HG03135 (cell line): ENCODE results near the gene GRM7.

Experiments used
- ATAC-seq: cut with Tn5 transposase; IDR thresholded peaks from one replicate; pipeline ENCODE4 v1.9.1; 2021; ENCODE audit warnings: mild to moderate bottlenecking, moderate library complexity; ENCODE audit not compliant: unreplicated experiment

Gene GRM7

GRCh38 chr3:7461202-7461825, 600.4 kb downstream of the GRM7 start:
- ATAC-seq, result peak; percentile 94

DNA sequence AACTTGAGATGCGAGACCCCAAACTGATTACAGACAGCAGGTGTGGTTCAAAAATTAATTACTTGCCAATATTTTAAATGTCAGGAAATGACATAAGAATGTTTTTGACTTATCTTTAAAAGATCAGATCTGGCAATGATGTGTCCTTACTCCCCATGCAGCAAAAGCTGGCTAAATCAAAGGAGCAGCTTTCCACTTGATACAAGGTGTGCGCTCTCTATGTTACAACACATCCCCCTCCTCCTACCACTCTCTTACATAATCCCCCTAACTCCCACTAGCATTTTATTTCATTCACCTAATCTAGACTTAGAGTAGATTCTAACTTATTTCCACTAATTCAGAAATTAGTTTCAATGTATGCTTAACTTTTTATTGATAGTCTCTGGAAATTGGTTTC, 609.0 kb downstream of the GRM7 start:
- no peak for ATAC-seq

DNA sequence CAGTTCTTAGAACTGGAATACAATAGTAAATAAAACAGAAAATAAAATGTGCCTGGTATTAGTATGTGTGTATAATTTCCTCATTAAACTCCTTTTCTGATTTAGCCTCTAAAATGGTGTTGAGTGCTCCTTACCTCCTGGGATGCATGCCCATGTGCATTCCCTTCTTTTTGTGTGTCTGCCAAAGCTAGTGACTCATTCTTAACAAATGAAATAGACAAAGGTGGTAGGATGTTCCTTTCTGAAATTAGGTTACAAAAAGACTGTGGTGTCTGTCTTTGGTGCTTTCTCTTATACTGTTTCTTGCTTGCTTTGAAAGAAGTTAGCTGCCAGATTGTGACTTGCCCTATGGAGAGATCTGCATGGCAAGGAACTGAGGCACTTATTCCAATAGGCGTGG, 623.7 kb downstream of the GRM7 start:
- no peak for ATAC-seq

- no peak for ATAC-seq
Observed at GRCh38 chr3:7487763-7488162, 626.8 kb downstream of the GRM7 start.

DNA sequence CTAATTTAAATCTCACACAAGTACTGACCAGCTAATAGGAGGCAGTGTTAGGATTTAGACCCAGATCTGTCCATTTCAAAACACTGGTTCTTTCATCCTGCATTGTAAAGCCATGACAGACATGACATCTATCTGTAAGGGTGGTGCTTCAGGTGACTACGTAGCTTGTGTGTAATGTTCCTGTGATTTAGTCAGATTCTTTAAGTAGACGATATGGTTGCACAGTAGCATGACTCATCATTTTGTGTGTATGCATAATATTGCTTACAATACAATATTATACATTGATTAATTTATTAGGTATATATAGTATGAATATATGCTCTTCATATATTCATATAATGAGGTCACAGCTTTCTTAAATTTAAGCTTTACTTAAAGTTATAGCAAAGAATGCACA, 628.5 kb downstream of the GRM7 start:
- no peak for ATAC-seq

DNA sequence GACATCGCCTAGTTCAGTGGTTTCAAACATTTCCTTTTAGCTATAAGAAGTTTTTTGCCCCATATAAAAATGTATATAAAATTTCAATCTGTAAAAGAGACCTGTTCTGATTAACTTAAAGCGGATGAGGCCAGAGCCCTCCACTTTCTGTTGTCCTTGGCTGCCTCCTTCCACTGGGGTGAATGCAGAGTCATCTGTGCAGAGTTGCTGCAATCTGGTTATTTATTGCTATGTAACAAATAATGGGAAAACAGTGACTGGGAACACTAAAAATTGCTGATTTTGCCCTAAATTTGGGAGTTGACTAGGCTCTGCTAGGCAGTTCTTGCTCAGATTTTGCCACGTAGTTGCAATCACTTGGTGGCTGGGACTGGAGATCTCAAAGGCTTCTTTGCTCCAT, 637.8 kb downstream of the GRM7 start:
- ATAC-seq, result no peak

DNA sequence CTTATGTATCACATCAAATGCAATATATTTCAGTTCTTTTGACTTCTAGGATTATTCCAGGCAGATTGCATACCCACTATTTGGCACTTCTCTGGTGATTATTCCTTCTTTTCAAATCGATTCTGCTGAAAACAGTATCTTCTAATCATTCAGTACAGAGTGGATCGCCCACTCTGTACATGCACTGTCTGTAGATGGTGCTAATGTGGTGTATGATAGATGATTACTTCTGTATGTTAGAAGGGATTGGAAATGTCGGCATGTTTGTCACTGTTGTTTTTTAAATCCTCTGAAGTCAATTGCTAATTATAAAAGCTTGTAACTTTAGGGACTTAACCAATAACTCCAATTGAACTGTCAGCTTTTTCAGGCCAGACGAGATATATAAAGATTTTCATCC, 642.5 kb downstream of the GRM7 start:
- no peak for ATAC-seq

DNA sequence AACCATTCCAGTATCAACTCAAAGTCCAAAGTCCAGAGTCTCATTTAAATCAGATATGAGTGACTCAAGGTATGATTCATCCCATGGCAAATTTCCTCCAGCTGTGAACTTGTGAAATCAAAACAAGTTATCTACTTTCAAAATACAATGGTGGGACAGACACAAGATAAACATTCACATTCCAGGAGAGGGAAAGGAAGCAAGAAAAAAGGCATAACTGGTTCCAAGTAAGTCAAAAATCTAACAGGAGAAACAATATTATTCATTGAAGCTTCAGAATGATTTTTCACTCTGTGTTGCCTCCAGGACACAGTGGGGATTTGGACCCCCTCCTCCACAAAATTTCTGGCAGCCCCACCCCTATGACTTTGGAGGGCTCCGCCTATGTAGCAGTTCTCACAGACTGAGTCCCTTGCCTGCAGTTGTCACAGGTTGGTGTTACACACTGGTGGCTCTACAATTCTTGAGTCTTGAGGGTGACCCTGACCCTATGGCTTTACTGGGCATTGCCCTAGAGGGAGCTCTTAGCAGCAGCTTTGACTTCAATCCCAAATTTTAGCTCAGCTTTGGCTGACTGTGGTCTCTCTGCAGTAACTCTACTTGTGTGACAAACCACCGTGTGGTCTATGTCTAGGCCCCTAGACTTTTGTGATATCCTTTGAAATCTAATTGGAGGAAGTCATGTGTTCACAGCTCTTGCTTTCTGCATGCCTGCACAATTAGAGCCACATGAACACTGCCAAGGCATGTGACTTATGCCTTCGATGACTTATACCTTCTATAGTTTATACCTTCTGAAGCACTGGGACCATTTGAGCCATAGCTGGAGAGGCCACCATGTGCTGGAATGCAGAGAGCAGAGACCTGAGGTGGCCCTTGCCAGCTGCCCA, 644.2 kb downstream of the GRM7 start:
- no peak for ATAC-seq

DNA sequence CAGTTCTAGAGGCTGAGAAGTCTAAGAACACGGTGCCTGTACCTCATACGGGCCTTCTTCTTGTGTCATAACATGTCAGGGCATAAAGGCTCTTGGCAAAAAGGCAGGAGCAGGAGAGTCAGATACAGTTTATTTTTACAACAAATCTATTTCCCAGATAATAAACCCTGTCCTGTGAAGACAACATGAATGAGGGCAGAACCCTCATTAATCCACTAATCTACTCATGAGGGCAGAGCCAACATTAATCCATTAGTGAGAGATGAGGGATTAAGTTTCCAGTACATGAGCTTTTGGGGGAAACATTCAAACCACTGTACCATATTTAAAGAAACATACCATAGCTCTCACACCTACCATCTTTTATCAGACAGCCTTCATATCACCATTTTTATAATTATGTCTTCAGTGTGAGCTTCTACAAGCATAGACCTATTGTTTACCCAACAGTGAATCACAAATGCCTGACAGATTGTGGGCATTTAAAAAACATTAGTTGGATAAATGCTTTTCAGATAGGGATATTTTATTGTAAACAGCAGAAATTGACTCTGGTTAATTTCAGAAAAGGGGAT, 645.8 kb downstream of the GRM7 start:
- no peak for ATAC-seq

DNA sequence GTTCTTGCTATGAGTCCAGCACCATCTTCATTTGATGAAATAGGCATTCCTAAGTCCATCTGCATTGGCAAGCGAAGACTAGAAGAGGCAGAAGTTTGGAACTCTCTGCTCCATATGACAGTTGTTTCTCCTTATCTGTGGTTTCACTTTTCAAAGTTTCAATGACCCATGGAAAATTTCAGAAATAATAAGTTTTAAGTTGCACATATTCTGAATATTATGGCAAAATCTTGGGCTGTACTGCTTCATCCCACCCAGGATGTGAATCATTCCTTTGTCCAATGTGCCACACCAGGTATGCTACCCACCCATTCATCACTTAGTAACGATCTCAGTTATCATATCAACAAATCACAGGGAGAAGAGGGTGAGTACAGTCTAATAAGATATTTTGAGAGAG, 647.9 kb downstream of the GRM7 start:
- no peak for ATAC-seq

GRCh38 chr3:7512048-7512447, 651.1 kb downstream of the GRM7 start:
- no peak for ATAC-seq

GRCh38 chr3:7518026-7518425, 657.1 kb downstream of the GRM7 start:
- no peak for ATAC-seq

DNA sequence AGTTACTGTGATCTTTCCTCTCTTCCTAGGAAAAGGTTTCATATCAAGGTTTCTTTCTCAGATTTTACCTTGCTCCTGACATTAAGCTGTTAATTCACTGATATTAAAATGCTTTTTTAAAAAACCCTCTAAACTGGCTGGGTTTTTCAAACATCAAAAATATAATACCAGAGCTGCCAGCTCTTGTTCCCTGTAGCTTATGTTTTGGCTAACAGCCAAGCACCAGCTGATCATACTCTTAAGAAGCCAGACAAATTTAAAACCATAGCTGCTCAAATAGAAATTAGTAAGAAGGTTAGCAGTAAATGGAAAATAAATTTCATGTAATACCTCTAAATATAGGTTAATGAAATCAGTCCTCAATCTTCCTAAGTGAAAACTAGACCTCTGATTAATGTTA, 657.5 kb downstream of the GRM7 start:
- no peak for ATAC-seq

DNA sequence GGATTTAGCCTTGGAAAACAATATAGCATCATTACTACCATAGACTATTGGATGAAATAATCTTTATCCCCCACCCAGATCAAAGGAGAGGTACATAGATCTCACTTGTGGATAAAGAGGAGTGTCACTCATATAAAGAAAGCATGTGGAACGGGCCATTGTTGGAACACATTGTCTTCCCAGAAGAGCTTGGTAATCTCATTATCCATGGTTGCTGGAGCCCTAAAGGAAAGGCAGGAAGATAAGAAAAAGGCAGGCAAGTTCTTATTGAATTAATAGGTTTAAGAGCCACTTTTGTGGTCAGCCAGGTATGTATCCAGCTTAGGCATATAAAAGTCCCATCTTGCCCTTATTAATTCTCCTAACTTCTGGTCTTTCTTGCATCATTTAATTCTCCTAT, 659.1 kb downstream of the GRM7 start:
- no peak for ATAC-seq

DNA sequence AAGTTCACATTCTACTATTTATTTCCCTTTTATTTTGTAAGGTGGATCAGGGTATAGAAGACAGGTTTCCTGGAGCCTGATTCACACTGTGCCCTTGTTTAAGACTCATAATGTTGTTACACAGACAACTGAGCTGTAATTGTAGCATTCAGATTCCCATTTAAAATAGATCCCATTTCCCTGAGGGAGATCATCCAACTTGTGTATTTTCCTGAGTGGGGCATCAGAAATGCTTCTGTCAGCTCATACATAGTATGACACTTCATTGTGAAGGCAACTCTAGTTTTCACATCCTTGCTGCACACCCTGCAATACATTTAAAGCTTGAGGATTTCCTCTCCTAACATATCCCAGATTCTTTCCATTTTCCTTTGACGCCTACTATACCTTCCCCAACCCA, 659.7 kb downstream of the GRM7 start:
- no peak for ATAC-seq

DNA sequence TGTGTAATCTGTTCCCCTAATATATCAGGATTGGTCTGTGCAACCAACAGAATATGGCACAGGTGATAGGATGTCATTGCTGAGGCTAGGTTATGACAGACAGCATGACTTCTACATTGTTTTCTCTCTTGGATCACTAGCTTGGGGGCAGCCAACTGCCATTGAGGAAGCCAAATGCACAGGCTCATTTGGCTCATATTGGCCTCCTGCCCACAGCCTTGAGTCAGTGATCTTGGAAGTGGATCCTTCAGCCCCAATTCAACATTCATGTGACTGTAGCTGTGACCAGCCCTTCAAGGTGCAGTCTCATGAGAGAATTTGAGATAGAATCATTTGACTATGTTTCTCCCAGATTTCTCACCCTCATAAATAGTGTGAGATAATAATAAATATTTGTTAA, 675.6 kb downstream of the GRM7 start:
- ATAC-seq, result no peak

- ATAC-seq, result no peak
Observed at GRCh38 chr3:7536921-7537320, 676.0 kb downstream of the GRM7 start.

- no peak for ATAC-seq
Observed at GRCh38 chr3:7543294-7543880, 682.5 kb downstream of the GRM7 start.

DNA sequence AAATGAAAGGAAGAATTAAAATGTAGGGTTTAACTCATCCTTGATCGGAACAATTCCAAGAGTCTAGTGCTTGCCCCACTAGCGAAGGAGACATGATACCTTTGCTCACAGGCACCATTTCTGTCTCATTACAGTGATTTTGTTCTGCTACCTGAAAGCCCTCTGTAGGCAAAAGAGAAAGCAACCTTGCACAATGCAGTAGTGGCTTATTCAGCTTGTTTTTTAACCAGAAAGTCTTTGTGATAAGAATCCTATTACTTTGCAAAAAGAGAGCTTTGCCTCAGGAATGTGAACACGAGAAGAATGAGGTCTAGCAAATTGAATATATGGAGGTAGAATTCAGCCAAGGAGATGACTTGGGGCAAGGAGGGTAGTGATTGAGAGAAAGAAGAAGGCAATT, 684.4 kb downstream of the GRM7 start:
- ATAC-seq, result no peak

DNA sequence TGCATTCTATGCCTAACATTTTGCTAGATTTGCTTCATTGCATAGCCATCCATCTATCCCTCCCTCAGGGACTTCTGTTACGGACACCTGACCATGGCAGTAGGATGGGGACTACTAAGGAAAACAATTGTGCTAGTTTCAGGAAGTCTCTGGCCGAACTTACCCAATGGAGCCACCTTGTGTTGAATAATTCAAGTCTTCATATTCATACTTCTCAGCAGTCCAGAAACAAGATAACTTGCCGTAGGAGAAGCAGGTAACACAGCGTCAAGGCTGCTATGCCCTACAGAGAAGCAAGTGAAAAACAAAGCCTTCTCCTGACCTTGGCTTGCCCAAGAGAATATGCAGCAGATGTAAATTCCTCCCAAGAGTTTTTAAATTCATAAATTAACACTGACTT, 685.3 kb downstream of the GRM7 start:
- ATAC-seq, result no peak

DNA sequence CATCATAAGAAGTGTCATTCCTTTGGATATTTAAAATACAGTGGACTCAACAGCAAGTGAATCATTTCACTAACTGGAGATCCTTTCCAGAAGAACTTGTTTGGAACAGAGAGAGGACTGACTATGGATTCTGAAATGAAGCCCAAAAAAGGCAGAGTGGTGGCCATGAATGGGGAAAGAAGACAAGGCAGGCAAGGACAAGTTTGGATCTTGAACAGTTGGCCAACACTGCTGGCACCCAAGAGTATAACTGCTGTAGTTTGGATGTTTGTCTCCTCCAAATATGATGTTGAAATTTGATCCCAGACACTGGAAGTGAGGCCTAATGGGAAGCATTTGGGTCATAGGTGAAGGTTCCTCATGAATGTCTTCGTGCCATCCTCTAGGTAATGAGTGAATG, 686.9 kb downstream of the GRM7 start:
- no peak for ATAC-seq

- no peak for ATAC-seq
Observed at GRCh38 chr3:7562892-7563291, 702.0 kb downstream of the GRM7 start.
